ENCODE data around the gene PHLDB1. TPM values are rescaled to one million over a fixed set of nuclear protein-coding genes. Genes with fewer than 3 reads are reported as not detected.

PHLDB1 gene
- total RNA-seq, 3 donors from 2014 or later: 79.4 to 116 (median 115) TPM

- Histone ChIP-seq H3K36me3 (ENCODE audit: low read depth) (peaks cover 4% of the 10 kb centered on the region), H3K4me3 (no peak overlapping the region), H3K9me3 (no peaks in the 10 kb centered on the region), H3K4me1 (ENCODE audit: low read depth) (no peaks in the 10 kb centered on the region)
- ATAC-seq (no peak), DNase-seq (no peak)
- intact Hi-C loops (cut with DNase I, micrococcal nuclease): no loop called here
- TF ChIP-seq CTCF (IDR thresholded peaks at IDR 0.05): no peak
Measured at GRCh38 chr11:118648291-118648690, 40.9 kb downstream of the PHLDB1 start.

- no peak for DNase-seq
- Histone ChIP-seq H3K4me1 (ENCODE audit: low read depth) (no peaks in the 10 kb centered on the region), H3K9me3 (no peaks in the 10 kb centered on the region), H3K4me3 (no peak overlapping the region), H3K36me3 (ENCODE audit: low read depth) (peaks cover 4% of the 10 kb centered on the region)
- ATAC-seq: peak; percentile 84
- TF ChIP-seq CTCF (IDR thresholded peaks at IDR 0.05): no peak
- intact Hi-C loops (cut with DNase I, micrococcal nuclease): no loop called here
Measured at GRCh38 chr11:118649941-118650340, 42.5 kb downstream of the PHLDB1 start.

GRCh38 chr11:118650366-118650765 lies 43.0 kb downstream of the PHLDB1 start:
- Histone ChIP-seq H3K4me1 (ENCODE audit: low read depth) (no peaks in the 10 kb centered on the region), H3K36me3 (ENCODE audit: low read depth) (peaks cover 4% of the 10 kb centered on the region)
- DNase-seq: no peak

GRCh38 chr11:118651820-118652219 lies 44.4 kb downstream of the PHLDB1 start:
- no peak for ATAC-seq
- TF ChIP-seq CTCF (IDR thresholded peaks at IDR 0.05): no peak
- no peaks in the 10 kb centered on the region for H3K9me3 ChIP-seq
- no peak for DNase-seq
- H3K36me3 ChIP-seq (ENCODE audit: low read depth): peaks cover 7% of the 10 kb centered on the region
- intact Hi-C loops (cut with DNase I, micrococcal nuclease): no loop called here
- no peak overlapping the region for H3K4me3 ChIP-seq
- H3K4me1 ChIP-seq (ENCODE audit: low read depth): no peaks in the 10 kb centered on the region

More at GRCh38 chr11:118650366-118650765, 43.0 kb downstream of the PHLDB1 start:
- Histone ChIP-seq H3K9me3 (no peaks in the 10 kb centered on the region), H3K4me3 (no peak overlapping the region)
- ATAC-seq: no peak
- intact Hi-C loops (cut with DNase I, micrococcal nuclease): no loop called here
- no peak for TF ChIP-seq CTCF (IDR thresholded peaks at IDR 0.05)

GRCh38 chr11:118652681-118653181 lies 45.3 kb downstream of the PHLDB1 start:
- intact Hi-C loops (cut with DNase I, micrococcal nuclease): no loop called here
- H3K4me1 ChIP-seq (ENCODE audit: low read depth): no peaks in the 10 kb centered on the region
- ATAC-seq (no peak), DNase-seq (no peak)
- peaks cover 7% of the 10 kb centered on the region for H3K36me3 ChIP-seq (ENCODE audit: low read depth)
- H3K9me3 ChIP-seq: no peaks in the 10 kb centered on the region
- no peak overlapping the region for H3K4me3 ChIP-seq
- no peak for TF ChIP-seq CTCF (IDR thresholded peaks at IDR 0.05)

Data from mucosa of descending colon (tissue), 3 donors.